Hepatocyte (in vitro differentiated cells): ENCODE measurements around the gene IL1RN. TPM values are rescaled to one million over a fixed set of nuclear protein-coding genes. Genes with fewer than 3 reads are reported as not detected.

Experiments used
- DNase-seq: peaks from one replicate; pipeline ENCODE4 v3.0.0-alpha.2; 2016; ENCODE audit warnings: low spot score
- H2AFZ ChIP-seq: fragments of 200-600 bp; sonication (generic); 2 replicates; pipeline ENCODE4 v1.6.0; 2016; ENCODE audit warnings: antibody characterized with exemption, mild to moderate bottlenecking
- H3K27ac ChIP-seq: fragments of 200-600 bp; sonication (generic); 2 replicates; pipeline ENCODE4 v1.5.1; 2016; ENCODE audit warnings: mild to moderate bottlenecking
- H3K27me3 ChIP-seq: fragments of 200-600 bp; sonication (generic); 2 replicates; pipeline ENCODE4 v1.6.1; 2016
- H3K36me3 ChIP-seq: fragments of 200-600 bp; sonication (generic); replicated peaks from 2 replicates; pipeline ENCODE4 v1.5.1; 2016; ENCODE audit warnings: low read depth; ENCODE audit not compliant: insufficient read depth
- H3K4me1 ChIP-seq: fragments of 200-600 bp; sonication (generic); 2 replicates; pipeline ENCODE4 v1.5.1; 2016; ENCODE audit warnings: mild to moderate bottlenecking, moderate library complexity; ENCODE audit not compliant: insufficient read depth
- H3K4me2 ChIP-seq: fragments of 200-600 bp; sonication (generic); 2 replicates; pipeline ENCODE4 v1.6.0; 2016
- H3K4me3 ChIP-seq: fragments of 200-600 bp; sonication (generic); 2 replicates; pipeline ENCODE4 v1.5.1; 2016; ENCODE audit warnings: mild to moderate bottlenecking
- H3K79me2 ChIP-seq: fragments of 200-600 bp; sonication (generic); 2 replicates; pipeline ENCODE4 v1.6.0; 2017; ENCODE audit warnings: mild to moderate bottlenecking
- H3K9me2 ChIP-seq: fragments of 200-600 bp; sonication (generic); replicated peaks from 2 replicates; pipeline ENCODE4 v1.6.0; 2017; ENCODE audit warnings: mild to moderate bottlenecking; ENCODE audit not compliant: insufficient read depth
- H3K9me3 ChIP-seq: fragments of 200-600 bp; sonication (generic); 2 replicates; pipeline ENCODE4 v1.5.1; 2016; ENCODE audit warnings: low read depth, mild to moderate bottlenecking
- H4K20me1 ChIP-seq: fragments of 200-600 bp; sonication (generic); 2 replicates; pipeline ENCODE4 v1.6.0; 2016; ENCODE audit warnings: mild to moderate bottlenecking; ENCODE audit not compliant: insufficient read depth, poor library complexity, severe bottlenecking
- CTCF ChIP-seq: fragments of 200-600 bp; sonication (generic); IDR thresholded peaks from 2 replicates; pipeline ENCODE4 v1.5.1; 2016; ENCODE audit warnings: antibody characterized with exemption, mild to moderate bottlenecking; ENCODE audit not compliant: poor library complexity
- EZH2 ChIP-seq: fragments of 200-600 bp; sonication (generic); IDR thresholded peaks from 2 replicates; pipeline ENCODE4 v1.6.1; 2016; ENCODE audit warnings: antibody characterized with exemption, mild to moderate bottlenecking, borderline replicate concordance
- EZH2phosphoT487 ChIP-seq: fragments of 200-600 bp; sonication (generic); IDR thresholded peaks from one replicate; pipeline ENCODE4 v1.6.1; 2018; ENCODE audit warnings: antibody characterized with exemption, mild to moderate bottlenecking, low read depth, moderate library complexity; ENCODE audit not compliant: unreplicated experiment, severe bottlenecking
- WGBS: methylation state at CpG from one replicate; pipeline ENCODE4 v1.1.6; 2016; ENCODE audit warnings: low lambda C conversion rate; ENCODE audit errors: missing lambda C conversion rate; 5-methylcytosine and 5-hydroxymethylcytosine counted together
- polyA plus RNA-seq: library from polyadenylated mRNA; unstranded; fragments of >200 nt; fragmentation: Nextera tagmentation; extraction: Ambion mirVana; gene quantifications from 2 replicates; pipeline ENCODE4 v1.2.1, GENCODE V29; 2016
- total RNA-seq: library from RNA; depleted of rRNA; stranded (reverse); fragments of >200 nt; gene quantifications from 2 replicates; pipeline ENCODE4 v1.2.3, GENCODE V29; 2014

Gene IL1RN
- total and polyA plus RNA-seq, 2 experiments from 2014 or later = 3.1 to 7.3 TPM

- no peaks in the 10 kb centered on the region for H3K4me1 ChIP-seq
- H3K79me2 ChIP-seq = no peaks in the 10 kb centered on the region
- H3K9me3 ChIP-seq = no peaks in the 10 kb centered on the region
- no peak overlapping the region for H3K4me2 ChIP-seq
- H3K9me2 ChIP-seq = no peaks in the 10 kb centered on the region
- H3K27me3 ChIP-seq = no peaks in the 10 kb centered on the region
- WGBS = 97% methylated on average over 6 of the region's 6 CpGs
- DNase-seq = no peak
- H3K36me3 ChIP-seq = no peaks in the 10 kb centered on the region
- H3K4me3 ChIP-seq = no peak overlapping the region
- H4K20me1 ChIP-seq = no peaks in the 10 kb centered on the region
- no peak for TF ChIP-seq CTCF
- TF ChIP-seq EZH2phosphoT487 = no peak
- TF ChIP-seq EZH2 = no peak
- H3K27ac ChIP-seq = no peak overlapping the region
- H2AFZ ChIP-seq = no peak overlapping the region
These were observed 28.9 kb upstream of the IL1RN start for GRCh38 chr2:113098532-113098931.

- no peaks in the 10 kb centered on the region for H3K4me1 ChIP-seq
- no peaks in the 10 kb centered on the region for H3K27me3 ChIP-seq
- no peak overlapping the region for H3K27ac ChIP-seq
- DNase-seq = no peak
- no peak for TF ChIP-seq EZH2phosphoT487
- no peak overlapping the region for H3K4me3 ChIP-seq
- WGBS = 95% methylated on average over 2 of the region's 2 CpGs
- H3K36me3 ChIP-seq = no peaks in the 10 kb centered on the region
- H3K9me3 ChIP-seq = no peaks in the 10 kb centered on the region
- no peaks in the 10 kb centered on the region for H3K9me2 ChIP-seq
- H4K20me1 ChIP-seq = no peaks in the 10 kb centered on the region
- H3K79me2 ChIP-seq = no peaks in the 10 kb centered on the region
- H3K4me2 ChIP-seq = no peak overlapping the region
- H2AFZ ChIP-seq = no peak overlapping the region
These were observed 25.3 kb upstream of the IL1RN start for GRCh38 chr2:113102133-113102532.

GRCh38 chr2:113103277-113103676 lies 24.1 kb upstream of the IL1RN start:
- no peak for DNase-seq
- H4K20me1 ChIP-seq = no peaks in the 10 kb centered on the region

GRCh38 chr2:113104054-113104611 lies 23.3 kb upstream of the IL1RN start:
- no peak overlapping the region for H2AFZ ChIP-seq
- no peak overlapping the region for H3K4me2 ChIP-seq
- H3K4me1 ChIP-seq = no peaks in the 10 kb centered on the region
- H3K27me3 ChIP-seq = no peaks in the 10 kb centered on the region
- H3K4me3 ChIP-seq = no peak overlapping the region
- H3K27ac ChIP-seq = no peak overlapping the region
- TF ChIP-seq CTCF = no peak
- no peak for TF ChIP-seq EZH2
- no peak for TF ChIP-seq EZH2phosphoT487
- no peaks in the 10 kb centered on the region for H3K79me2 ChIP-seq
- H3K9me3 ChIP-seq = no peaks in the 10 kb centered on the region
- 61% methylated on average over 3 of the region's 3 CpGs for WGBS
- H4K20me1 ChIP-seq = no peaks in the 10 kb centered on the region
- no peaks in the 10 kb centered on the region for H3K9me2 ChIP-seq
- DNase-seq = no peak
- no peaks in the 10 kb centered on the region for H3K36me3 ChIP-seq

More at GRCh38 chr2:113103277-113103676, 24.1 kb upstream of the IL1RN start:
- Histone ChIP-seq H3K9me2 (no peaks in the 10 kb centered on the region), H3K27ac (no peak overlapping the region), H2AFZ (no peak overlapping the region), H3K4me2 (no peak overlapping the region), H3K4me1 (no peaks in the 10 kb centered on the region), H3K36me3 (no peaks in the 10 kb centered on the region), H3K79me2 (no peaks in the 10 kb centered on the region), H3K27me3 (no peaks in the 10 kb centered on the region), H3K4me3 (no peak overlapping the region), H3K9me3 (no peaks in the 10 kb centered on the region)
- WGBS = 85% methylated on average over 4 of the region's 4 CpGs
- TF ChIP-seq EZH2phosphoT487 (no peak), CTCF (no peak), EZH2 (no peak)
